Colonic mucosa (tissue), 4 donors: ENCODE results near the gene TSHZ2. TPM values are rescaled to one million over a fixed set of nuclear protein-coding genes. Genes with fewer than 3 reads are reported as not detected.

ENCODE experiments used
- DNase-seq: peaks from one replicate; pipeline ENCODE4 v3.0.0-alpha.2; 2020
- H3K27ac ChIP-seq: fragments of 200-600 bp; one replicate; pipeline ENCODE4 v1.8.0; 2021
- H3K27me3 ChIP-seq: fragments of 200-600 bp; one replicate; pipeline ENCODE4 v1.8.0; 2021
- H3K36me3 ChIP-seq: fragments of 200-600 bp; one replicate; pipeline ENCODE4 v1.8.0; 2021
- H3K4me1 ChIP-seq: fragments of 200-600 bp; one replicate; pipeline ENCODE4 v1.8.0; 2021; ENCODE audit warnings: mild to moderate bottlenecking
- H3K4me3 ChIP-seq: fragments of 200-600 bp; one replicate; pipeline ENCODE4 v1.8.0; 2021
- H3K9ac ChIP-seq, 2 donors: one replicate each; pipeline ENCODE4 v1.7.0; 2013; ENCODE audit warnings: control low read depth in 2 of 2, low read depth in 2 of 2, low read length in 2 of 2
- H3K9me3 ChIP-seq: fragments of 200-600 bp; one replicate; pipeline ENCODE4 v1.8.0; 2021
- intact Hi-C: fragments of 100-400 bp; cut with DNase I; formaldehyde crosslinking; loops from one replicate; pipeline ENCODE4 v1.14.1; 2022
- total RNA-seq, 2 donors: library from RNA; stranded (reverse); fragmentation: NEBNext Ultra II Directional in 1 of 2; extraction: Animal tissue kit (Norgen Biotek cat#: 25700) in 1 of 2; gene quantifications; one replicate each; pipeline ENCODE4 v1.2.1, GENCODE V29; 2021
- TF ChIP-seq, protein P1 (sequence below): fragments of 200-600 bp; IDR thresholded peaks from one replicate; pipeline ENCODE4 v1.8.0; 2022; ENCODE audit warnings: antibody characterized with exemption, mild to moderate bottlenecking
- donor health status: healthy.
- donor health status: DM: no; HTN: no; CAD: no.
- donor health status: DM: no; HTN: no; CAD: no.

TSHZ2 gene
- total RNA-seq, 2 donors from 2014 or later: 2.1 to 3.1 TPM

GRCh38 chr20:53274807-53275206, 302.6 kb downstream of the TSHZ2 start:
- Histone ChIP-seq H3K27ac (no peak overlapping the region), H3K9ac (no peak overlapping the region), H3K4me3 (no peak overlapping the region), H3K36me3 (no peaks in the 10 kb centered on the region), H3K9me3 (no peaks in the 10 kb centered on the region), H3K27me3 (no peaks in the 10 kb centered on the region), H3K4me1 (no peaks in the 10 kb centered on the region)
- no peak for DNase-seq
- intact Hi-C loops: no loop called here
- TF ChIP-seq, protein P1, sequence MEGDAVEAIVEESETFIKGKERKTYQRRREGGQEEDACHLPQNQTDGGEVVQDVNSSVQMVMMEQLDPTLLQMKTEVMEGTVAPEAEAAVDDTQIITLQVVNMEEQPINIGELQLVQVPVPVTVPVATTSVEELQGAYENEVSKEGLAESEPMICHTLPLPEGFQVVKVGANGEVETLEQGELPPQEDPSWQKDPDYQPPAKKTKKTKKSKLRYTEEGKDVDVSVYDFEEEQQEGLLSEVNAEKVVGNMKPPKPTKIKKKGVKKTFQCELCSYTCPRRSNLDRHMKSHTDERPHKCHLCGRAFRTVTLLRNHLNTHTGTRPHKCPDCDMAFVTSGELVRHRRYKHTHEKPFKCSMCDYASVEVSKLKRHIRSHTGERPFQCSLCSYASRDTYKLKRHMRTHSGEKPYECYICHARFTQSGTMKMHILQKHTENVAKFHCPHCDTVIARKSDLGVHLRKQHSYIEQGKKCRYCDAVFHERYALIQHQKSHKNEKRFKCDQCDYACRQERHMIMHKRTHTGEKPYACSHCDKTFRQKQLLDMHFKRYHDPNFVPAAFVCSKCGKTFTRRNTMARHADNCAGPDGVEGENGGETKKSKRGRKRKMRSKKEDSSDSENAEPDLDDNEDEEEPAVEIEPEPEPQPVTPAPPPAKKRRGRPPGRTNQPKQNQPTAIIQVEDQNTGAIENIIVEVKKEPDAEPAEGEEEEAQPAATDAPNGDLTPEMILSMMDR: no peak

DNA sequence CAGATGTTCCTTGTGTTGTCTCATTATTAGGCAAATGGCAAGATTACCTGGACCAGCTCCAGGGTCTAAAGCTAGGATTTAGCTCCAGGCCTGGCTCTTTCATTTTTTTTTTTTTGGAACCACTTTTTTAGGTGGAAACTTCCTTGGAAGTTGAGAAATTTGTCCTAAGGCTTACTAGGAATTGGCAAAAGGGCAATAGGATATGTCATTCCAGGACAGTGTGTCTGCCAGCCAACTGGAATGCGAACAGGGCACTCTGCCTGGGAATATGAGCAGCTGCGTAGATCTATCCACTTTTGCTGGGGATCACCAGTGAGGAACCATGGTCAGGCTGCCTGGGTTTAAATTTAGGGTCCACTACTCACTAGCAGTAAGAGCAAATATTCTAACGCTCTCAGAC, 304.0 kb downstream of the TSHZ2 start:
- H3K27ac ChIP-seq: no peak overlapping the region
- H3K9me3 ChIP-seq: no peaks in the 10 kb centered on the region
- TF ChIP-seq, protein P1: no peak
- H3K36me3 ChIP-seq: no peaks in the 10 kb centered on the region
- H3K4me1 ChIP-seq: no peaks in the 10 kb centered on the region
- no peak overlapping the region for H3K4me3 ChIP-seq
- DNase-seq: no peak
- intact Hi-C loops: no loop called here
- no peak overlapping the region for H3K9ac ChIP-seq
- H3K27me3 ChIP-seq: no peaks in the 10 kb centered on the region

- intact Hi-C loops: no loop called here
- H3K4me1 ChIP-seq: no peaks in the 10 kb centered on the region
- no peak overlapping the region for H3K27ac ChIP-seq
- no peaks in the 10 kb centered on the region for H3K9me3 ChIP-seq
- H3K4me3 ChIP-seq: no peak overlapping the region
- DNase-seq: no peak
- TF ChIP-seq, protein P1: no peak
- H3K36me3 ChIP-seq: no peaks in the 10 kb centered on the region
- no peaks in the 10 kb centered on the region for H3K27me3 ChIP-seq
- H3K9ac ChIP-seq: no peak overlapping the region
These were observed 306.4 kb downstream of the TSHZ2 start for GRCh38 chr20:53278555-53278954.

- no peaks in the 10 kb centered on the region for H3K4me1 ChIP-seq
- no peaks in the 10 kb centered on the region for H3K27me3 ChIP-seq
- no peaks in the 10 kb centered on the region for H3K36me3 ChIP-seq
- TF ChIP-seq, protein P1: no peak
- intact Hi-C loops: loop anchor here (10.0 kb wide), 1 partner anchor 985 kb away; no protein-coding TSS in a partner anchor
- no peak for DNase-seq
- no peak overlapping the region for H3K27ac ChIP-seq
- no peak overlapping the region for H3K4me3 ChIP-seq
- H3K9ac ChIP-seq: no peak overlapping the region
- H3K9me3 ChIP-seq: no peaks in the 10 kb centered on the region
These were observed 307.6 kb downstream of the TSHZ2 start for GRCh38 chr20:53279735-53280134.

GRCh38 chr20:53281557-53282117, 309.5 kb downstream of the TSHZ2 start:
- TF ChIP-seq, protein P1: no peak
- no peaks in the 10 kb centered on the region for H3K9me3 ChIP-seq
- DNase-seq: no peak
- H3K36me3 ChIP-seq: no peaks in the 10 kb centered on the region
- H3K9ac ChIP-seq: no peak overlapping the region
- no peaks in the 10 kb centered on the region for H3K27me3 ChIP-seq
- H3K27ac ChIP-seq: no peak overlapping the region
- intact Hi-C loops: loop anchor here (10.0 kb wide), 1 partner anchor 987 kb away; no protein-coding TSS in a partner anchor
- no peak overlapping the region for H3K4me3 ChIP-seq
- no peaks in the 10 kb centered on the region for H3K4me1 ChIP-seq
